Spleen (tissue), 7 donors: ENCODE results near the gene ZNF484.

Source experiments
- POLR2A ChIP-seq, 3 donors: fragments of 450-650 bp; IDR thresholded peaks; one replicate each; pipeline ENCODE4 v1.5.1; 2017; ENCODE audit warnings: antibody characterized with exemption in 3 of 3, mild to moderate bottlenecking in 1 of 3
- TF ChIP-seq, protein P1 (sequence below), 11 experiments: fragments of 200-600 bp in 7 of 11; fragments of 450-650 bp in 4 of 11; sonication (generic) in 4 of 11; IDR thresholded peaks in 8 of 11; conservative IDR thresholded peaks in 3 of 11; 1 replicate in 7 of 11; 2 replicates in 4 of 11; pipeline versions ENCODE4 v1.4.0 to v1.8.0; 2016 to 2021; ENCODE audit warnings: antibody characterized with exemption in 11 of 11, inconsistent platforms in 4 of 11, mild to moderate bottlenecking in 1 of 11
- donor health status: DM: no; HTN: no; CAD: no; lungs with moderate emphysema.
- donor health status: DM: no; HTN: no; CAD: no.
- donor health status: DM: no; HTN: no; CAD: no.

DNA sequence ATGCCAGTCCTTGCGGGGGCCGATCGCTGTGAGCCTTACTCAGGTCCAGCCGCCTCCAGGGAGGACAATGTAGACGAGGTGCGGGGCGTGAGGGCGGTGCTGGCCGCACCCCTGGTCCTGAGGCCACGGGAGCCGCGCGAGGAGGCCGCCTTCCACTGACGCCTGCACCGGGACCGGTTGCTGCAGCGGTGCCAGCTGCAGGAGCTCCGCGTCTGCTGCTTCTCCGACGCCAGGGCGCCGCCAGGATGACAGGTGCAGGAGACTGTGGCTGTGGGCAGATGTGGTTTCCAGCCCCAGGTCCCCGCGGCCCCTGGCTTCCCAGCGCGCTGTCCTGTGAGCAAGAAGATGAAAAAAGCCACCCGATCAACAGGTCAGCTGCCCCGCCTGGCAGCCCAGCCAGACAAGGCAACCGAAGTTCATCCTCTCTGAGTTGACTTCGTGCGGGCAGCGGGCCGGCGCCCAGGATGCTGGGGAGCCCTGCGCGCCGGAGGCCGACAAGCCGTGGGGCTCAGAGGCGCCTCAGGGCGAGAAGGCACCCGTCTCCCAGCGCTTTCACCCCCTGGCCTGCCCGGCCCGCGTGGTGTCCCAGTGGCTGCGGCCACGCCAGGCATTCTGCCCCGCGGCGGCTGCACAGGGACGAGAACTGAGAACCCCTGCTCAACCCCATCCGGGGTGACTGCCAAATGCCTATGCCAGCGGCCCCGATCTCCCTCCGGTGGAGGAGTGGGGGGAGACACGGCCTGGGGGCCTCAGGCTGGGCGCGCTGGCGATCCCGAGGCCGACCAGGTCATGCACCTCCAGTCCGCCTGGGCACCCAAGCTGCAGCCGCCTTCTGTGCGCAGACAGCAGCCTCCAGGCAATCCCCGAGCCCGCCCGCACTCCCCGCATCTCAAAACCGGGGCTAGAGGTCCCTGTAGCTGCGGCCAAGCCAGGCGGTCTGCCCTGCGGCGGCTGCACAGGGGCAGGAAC lies 69.8 kb downstream of the ZNF484 start:
- TF ChIP-seq, protein P1, sequence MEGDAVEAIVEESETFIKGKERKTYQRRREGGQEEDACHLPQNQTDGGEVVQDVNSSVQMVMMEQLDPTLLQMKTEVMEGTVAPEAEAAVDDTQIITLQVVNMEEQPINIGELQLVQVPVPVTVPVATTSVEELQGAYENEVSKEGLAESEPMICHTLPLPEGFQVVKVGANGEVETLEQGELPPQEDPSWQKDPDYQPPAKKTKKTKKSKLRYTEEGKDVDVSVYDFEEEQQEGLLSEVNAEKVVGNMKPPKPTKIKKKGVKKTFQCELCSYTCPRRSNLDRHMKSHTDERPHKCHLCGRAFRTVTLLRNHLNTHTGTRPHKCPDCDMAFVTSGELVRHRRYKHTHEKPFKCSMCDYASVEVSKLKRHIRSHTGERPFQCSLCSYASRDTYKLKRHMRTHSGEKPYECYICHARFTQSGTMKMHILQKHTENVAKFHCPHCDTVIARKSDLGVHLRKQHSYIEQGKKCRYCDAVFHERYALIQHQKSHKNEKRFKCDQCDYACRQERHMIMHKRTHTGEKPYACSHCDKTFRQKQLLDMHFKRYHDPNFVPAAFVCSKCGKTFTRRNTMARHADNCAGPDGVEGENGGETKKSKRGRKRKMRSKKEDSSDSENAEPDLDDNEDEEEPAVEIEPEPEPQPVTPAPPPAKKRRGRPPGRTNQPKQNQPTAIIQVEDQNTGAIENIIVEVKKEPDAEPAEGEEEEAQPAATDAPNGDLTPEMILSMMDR (IDR thresholded peaks at IDR 0.05 in 8 of 11, conservative IDR thresholded peaks at IDR 0.05 in 3 of 11): no peak
- no peak for TF ChIP-seq POLR2A (IDR thresholded peaks at IDR 0.05)
